ENCODE results near the gene LETM1.

LETM1 gene

GRCh38 chr4:1819284-1819683 lies 36.7 kb downstream of the LETM1 start:
- TF ChIP-seq CTCF (IDR thresholded peaks at IDR 0.05): no peak

GRCh38 chr4:1815997-1816860 lies 39.7 kb downstream of the LETM1 start:
- no peak for TF ChIP-seq CTCF (IDR thresholded peaks at IDR 0.05)

- no peak for TF ChIP-seq CTCF (IDR thresholded peaks at IDR 0.05)
Observed at GRCh38 chr4:1815096-1815996, 40.6 kb downstream of the LETM1 start.

GRCh38 chr4:1814453-1814852 lies 41.5 kb downstream of the LETM1 start:
- TF ChIP-seq CTCF (IDR thresholded peaks at IDR 0.05): no peak

- no peak for TF ChIP-seq CTCF (IDR thresholded peaks at IDR 0.05)
Observed at GRCh38 chr4:1813915-1814314, 42.0 kb downstream of the LETM1 start.

GRCh38 chr4:1813231-1813630 lies 42.7 kb downstream of the LETM1 start:
- TF ChIP-seq CTCF (IDR thresholded peaks at IDR 0.05): no peak

GRCh38 chr4:1812720-1813119 lies 43.2 kb downstream of the LETM1 start:
- TF ChIP-seq CTCF (IDR thresholded peaks at IDR 0.05): no peak
